Liver (tissue), 9 donors: ENCODE measurements around the gene RREB1. TPM values are rescaled to one million over a fixed set of nuclear protein-coding genes. Genes with fewer than 3 reads are reported as not detected.

ENCODE experiments used
- DNase-seq: peaks from one replicate; pipeline ENCODE4 v3.0.0-alpha.2; 2017; ENCODE audit warnings: low spot score
- H3K27ac ChIP-seq, 2 donors: one replicate each; pipeline ENCODE4 v1.7.0; 2013; ENCODE audit warnings: inconsistent platforms in 2 of 2, low read length in 2 of 2, control low read depth in 1 of 2, low read depth in 1 of 2, mild to moderate bottlenecking in 1 of 2
- H3K27me3 ChIP-seq, 4 donors: one replicate each; pipeline versions ENCODE4 v1.6.1 to v1.7.0; 2013; ENCODE audit warnings: low read length in 3 of 4, inconsistent platforms in 1 of 4, mild to moderate bottlenecking in 1 of 4, moderate library complexity in 1 of 4; ENCODE audit not compliant: control insufficient read depth in 4 of 4, insufficient read depth in 4 of 4
- H3K36me3 ChIP-seq, 4 donors: one replicate each; pipeline versions ENCODE4 v1.6.1 to v1.7.0; 2013; ENCODE audit warnings: low read length in 3 of 4, mild to moderate bottlenecking in 3 of 4, low read depth in 1 of 4, moderate library complexity in 1 of 4; ENCODE audit not compliant: control insufficient read depth in 4 of 4, insufficient read depth in 3 of 4
- H3K4me1 ChIP-seq, 4 donors: one replicate each; pipeline versions ENCODE4 v1.6.1 to v1.7.0; 2013; ENCODE audit warnings: low read length in 3 of 4, mild to moderate bottlenecking in 3 of 4, moderate library complexity in 1 of 4; ENCODE audit not compliant: control insufficient read depth in 4 of 4, insufficient read depth in 4 of 4
- H3K4me3 ChIP-seq, 3 donors: one replicate each; pipeline versions ENCODE4 v1.6.1 to v1.7.0; 2013; ENCODE audit warnings: low read length in 3 of 3, control low read depth in 1 of 3, low read depth in 1 of 3, mild to moderate bottlenecking in 1 of 3
- H3K9ac ChIP-seq, 2 donors: one replicate each; pipeline ENCODE4 v1.7.0; 2013; ENCODE audit warnings: low read length in 2 of 2, mild to moderate bottlenecking in 2 of 2, moderate library complexity in 2 of 2, control low read depth in 1 of 2, low read depth in 1 of 2
- H3K9me3 ChIP-seq, 4 donors: one replicate each; pipeline versions ENCODE4 v1.6.1 to v1.7.0; 2013; ENCODE audit warnings: low read length in 3 of 4; ENCODE audit not compliant: control insufficient read depth in 4 of 4
- EGR1 ChIP-seq, 2 donors: IDR thresholded peaks; 2 replicates each; pipeline ENCODE4 v1.6.1; 2016 to 2018; ENCODE audit warnings: antibody characterized with exemption in 2 of 2, low read depth in 2 of 2
- FOXA1 ChIP-seq: IDR thresholded peaks from 2 replicates; pipeline ENCODE4 v1.6.1; 2016; ENCODE audit warnings: antibody characterized with exemption
- FOXA2 ChIP-seq: IDR thresholded peaks from 2 replicates; pipeline ENCODE4 v1.6.1; 2016; ENCODE audit warnings: antibody characterized with exemption
- GABPA ChIP-seq, 2 donors: IDR thresholded peaks in 1 of 2; conservative IDR thresholded peaks in 1 of 2; 2 replicates each; pipeline ENCODE4 v1.6.1; 2016; ENCODE audit warnings: antibody characterized with exemption in 2 of 2, mild to moderate bottlenecking in 1 of 2, moderate library complexity in 1 of 2
- HNF4A ChIP-seq, 2 donors: conservative IDR thresholded peaks; 2 replicates each; pipeline ENCODE4 v1.6.1; 2016; ENCODE audit warnings: antibody characterized with exemption in 2 of 2, mild to moderate bottlenecking in 2 of 2
- HNF4G ChIP-seq: IDR thresholded peaks from 2 replicates; pipeline ENCODE4 v1.6.1; 2016; ENCODE audit warnings: antibody characterized with exemption
- JUND ChIP-seq, 2 donors: IDR thresholded peaks; 2 replicates each; pipeline ENCODE4 v1.6.1; 2016; ENCODE audit warnings: antibody characterized with exemption in 2 of 2
- NR2F2 ChIP-seq: IDR thresholded peaks from 2 replicates; pipeline ENCODE4 v1.6.1; 2016; ENCODE audit warnings: antibody characterized with exemption
- RAD21 ChIP-seq, 2 donors: IDR thresholded peaks; 2 replicates each; pipeline ENCODE4 v1.6.1; 2016; ENCODE audit warnings: antibody characterized with exemption in 2 of 2, mild to moderate bottlenecking in 2 of 2
- RXRA ChIP-seq, 2 donors: IDR thresholded peaks; 2 replicates each; pipeline ENCODE4 v1.6.1; 2017 to 2018; ENCODE audit warnings: antibody characterized with exemption in 2 of 2, mild to moderate bottlenecking in 1 of 2
- SP1 ChIP-seq: IDR thresholded peaks from 2 replicates; pipeline ENCODE4 v1.6.1; 2018; ENCODE audit warnings: antibody characterized with exemption, mild to moderate bottlenecking
- TAF1 ChIP-seq: conservative IDR thresholded peaks from 2 replicates; pipeline ENCODE4 v1.6.1; 2016; ENCODE audit warnings: antibody characterized with exemption, mild to moderate bottlenecking
- YY1 ChIP-seq: IDR thresholded peaks from 2 replicates; pipeline ENCODE4 v1.6.1; 2016; ENCODE audit warnings: antibody characterized with exemption, mild to moderate bottlenecking
- WGBS: extraction: QIAGEN DNeasy Blood & Tissue Kit; methylation state at CpG from one replicate; pipeline ENCODE4 v1.1.7; 2013; 5-methylcytosine and 5-hydroxymethylcytosine counted together
- polyA plus RNA-seq, 2 donors: library from polyadenylated mRNA; stranded (reverse) in 1 of 2; unstranded in 1 of 2; fragments of 200-250 nt in 1 of 2; fragments of >200 nt in 1 of 2; fragmentation: Nextera tagmentation in 1 of 2; extraction: Ambion mirVana in 1 of 2; gene quantifications; one replicate each; pipeline versions ENCODE4 v1.2.1 to v1.2.3, GENCODE V29; 2013 to 2015
- total RNA-seq, 2 donors: library from RNA; depleted of rRNA; stranded (reverse); fragments of >200 nt; gene quantifications; one replicate each; pipeline ENCODE4 v1.2.3, GENCODE V29; 2014
- TF ChIP-seq, protein P1 (sequence below): IDR thresholded peaks from 2 replicates; pipeline ENCODE4 v1.6.1; 2016; ENCODE audit warnings: antibody characterized with exemption, mild to moderate bottlenecking
- TF ChIP-seq, protein P2 (sequence below): IDR thresholded peaks from 2 replicates; pipeline ENCODE4 v1.6.1; 2016; ENCODE audit warnings: antibody characterized with exemption
- TF ChIP-seq, protein P3 (sequence below): IDR thresholded peaks from 2 replicates; pipeline ENCODE4 v1.6.1; 2016; ENCODE audit warnings: antibody characterized with exemption
- TF ChIP-seq, protein P4 (sequence below): fragments of 150-350 bp; IDR thresholded peaks from 2 replicates; pipeline ENCODE4 v1.5.1; 2017; ENCODE audit warnings: improper control_type of control experiment, low read depth, low read length; ENCODE audit not compliant: missing input control
- TF ChIP-seq, protein P5 (sequence below): IDR thresholded peaks from 2 replicates; pipeline ENCODE4 v1.6.1; 2016; ENCODE audit warnings: antibody characterized with exemption
- donor health status: healthy.
- donor health status: healthy.
- donor health status: healthy.
- donor health status: healthy.
- donor health status: healthy.

The RREB1 gene
- total and polyA plus RNA-seq, 4 donors: 10.1 to 28.9 (median 17.3) TPM

DNA sequence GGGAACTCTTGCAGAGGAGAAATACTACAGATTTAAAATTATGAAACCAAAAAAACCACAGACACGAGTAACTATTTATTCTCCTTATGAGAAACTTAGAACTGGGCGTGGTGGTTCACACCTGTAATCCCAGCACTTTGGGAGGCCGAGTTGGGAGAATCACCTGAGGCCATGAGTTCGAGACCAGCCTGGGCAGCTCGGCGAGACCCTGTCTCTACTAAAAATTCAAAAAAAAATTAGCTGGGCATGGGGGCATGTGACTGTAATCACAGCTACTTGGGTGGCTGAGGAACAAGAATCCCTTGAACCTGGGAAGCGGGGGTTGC is 168.4 kb downstream of the RREB1 start:
- H3K4me3 ChIP-seq: no peak overlapping the region
- H3K9ac ChIP-seq: no peak overlapping the region
- no peaks in the 10 kb centered on the region for H3K36me3 ChIP-seq
- DNase-seq: no peak
- WGBS: 71% methylated on average over 7 of the region's 7 CpGs
- no peaks in the 10 kb centered on the region for H3K9me3 ChIP-seq
- H3K27ac ChIP-seq: no peak overlapping the region
- TF ChIP-seq HNF4G (no peak), FOXA2 (no peak), TAF1 (no peak), HNF4A (conservative IDR thresholded peaks at IDR 0.05) (no peak), RAD21 (IDR thresholded peaks at IDR 0.05) (no peak), RXRA (IDR thresholded peaks at IDR 0.05) (no peak), YY1 (no peak), SP1 (no peak), NR2F2 (no peak), GABPA (IDR thresholded peaks at IDR 0.05 in 1 of 2, conservative IDR thresholded peaks at IDR 0.05 in 1 of 2) (no peak), FOXA1 (no peak), JUND (IDR thresholded peaks at IDR 0.05) (no peak), EGR1 (IDR thresholded peaks at IDR 0.05; ENCODE audit: low read depth in 2 of 2) (no peak)
- TF ChIP-seq, protein P1, sequence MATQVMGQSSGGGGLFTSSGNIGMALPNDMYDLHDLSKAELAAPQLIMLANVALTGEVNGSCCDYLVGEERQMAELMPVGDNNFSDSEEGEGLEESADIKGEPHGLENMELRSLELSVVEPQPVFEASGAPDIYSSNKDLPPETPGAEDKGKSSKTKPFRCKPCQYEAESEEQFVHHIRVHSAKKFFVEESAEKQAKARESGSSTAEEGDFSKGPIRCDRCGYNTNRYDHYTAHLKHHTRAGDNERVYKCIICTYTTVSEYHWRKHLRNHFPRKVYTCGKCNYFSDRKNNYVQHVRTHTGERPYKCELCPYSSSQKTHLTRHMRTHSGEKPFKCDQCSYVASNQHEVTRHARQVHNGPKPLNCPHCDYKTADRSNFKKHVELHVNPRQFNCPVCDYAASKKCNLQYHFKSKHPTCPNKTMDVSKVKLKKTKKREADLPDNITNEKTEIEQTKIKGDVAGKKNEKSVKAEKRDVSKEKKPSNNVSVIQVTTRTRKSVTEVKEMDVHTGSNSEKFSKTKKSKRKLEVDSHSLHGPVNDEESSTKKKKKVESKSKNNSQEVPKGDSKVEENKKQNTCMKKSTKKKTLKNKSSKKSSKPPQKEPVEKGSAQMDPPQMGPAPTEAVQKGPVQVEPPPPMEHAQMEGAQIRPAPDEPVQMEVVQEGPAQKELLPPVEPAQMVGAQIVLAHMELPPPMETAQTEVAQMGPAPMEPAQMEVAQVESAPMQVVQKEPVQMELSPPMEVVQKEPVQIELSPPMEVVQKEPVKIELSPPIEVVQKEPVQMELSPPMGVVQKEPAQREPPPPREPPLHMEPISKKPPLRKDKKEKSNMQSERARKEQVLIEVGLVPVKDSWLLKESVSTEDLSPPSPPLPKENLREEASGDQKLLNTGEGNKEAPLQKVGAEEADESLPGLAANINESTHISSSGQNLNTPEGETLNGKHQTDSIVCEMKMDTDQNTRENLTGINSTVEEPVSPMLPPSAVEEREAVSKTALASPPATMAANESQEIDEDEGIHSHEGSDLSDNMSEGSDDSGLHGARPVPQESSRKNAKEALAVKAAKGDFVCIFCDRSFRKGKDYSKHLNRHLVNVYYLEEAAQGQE: no peak
- TF ChIP-seq, protein P2, sequence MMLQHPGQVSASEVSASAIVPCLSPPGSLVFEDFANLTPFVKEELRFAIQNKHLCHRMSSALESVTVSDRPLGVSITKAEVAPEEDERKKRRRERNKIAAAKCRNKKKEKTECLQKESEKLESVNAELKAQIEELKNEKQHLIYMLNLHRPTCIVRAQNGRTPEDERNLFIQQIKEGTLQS: no peak
- TF ChIP-seq, protein P3, sequence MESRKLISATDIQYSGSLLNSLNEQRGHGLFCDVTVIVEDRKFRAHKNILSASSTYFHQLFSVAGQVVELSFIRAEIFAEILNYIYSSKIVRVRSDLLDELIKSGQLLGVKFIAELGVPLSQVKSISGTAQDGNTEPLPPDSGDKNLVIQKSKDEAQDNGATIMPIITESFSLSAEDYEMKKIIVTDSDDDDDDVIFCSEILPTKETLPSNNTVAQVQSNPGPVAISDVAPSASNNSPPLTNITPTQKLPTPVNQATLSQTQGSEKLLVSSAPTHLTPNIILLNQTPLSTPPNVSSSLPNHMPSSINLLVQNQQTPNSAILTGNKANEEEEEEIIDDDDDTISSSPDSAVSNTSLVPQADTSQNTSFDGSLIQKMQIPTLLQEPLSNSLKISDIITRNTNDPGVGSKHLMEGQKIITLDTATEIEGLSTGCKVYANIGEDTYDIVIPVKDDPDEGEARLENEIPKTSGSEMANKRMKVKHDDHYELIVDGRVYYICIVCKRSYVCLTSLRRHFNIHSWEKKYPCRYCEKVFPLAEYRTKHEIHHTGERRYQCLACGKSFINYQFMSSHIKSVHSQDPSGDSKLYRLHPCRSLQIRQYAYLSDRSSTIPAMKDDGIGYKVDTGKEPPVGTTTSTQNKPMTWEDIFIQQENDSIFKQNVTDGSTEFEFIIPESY: no peak
- TF ChIP-seq, protein P4, sequence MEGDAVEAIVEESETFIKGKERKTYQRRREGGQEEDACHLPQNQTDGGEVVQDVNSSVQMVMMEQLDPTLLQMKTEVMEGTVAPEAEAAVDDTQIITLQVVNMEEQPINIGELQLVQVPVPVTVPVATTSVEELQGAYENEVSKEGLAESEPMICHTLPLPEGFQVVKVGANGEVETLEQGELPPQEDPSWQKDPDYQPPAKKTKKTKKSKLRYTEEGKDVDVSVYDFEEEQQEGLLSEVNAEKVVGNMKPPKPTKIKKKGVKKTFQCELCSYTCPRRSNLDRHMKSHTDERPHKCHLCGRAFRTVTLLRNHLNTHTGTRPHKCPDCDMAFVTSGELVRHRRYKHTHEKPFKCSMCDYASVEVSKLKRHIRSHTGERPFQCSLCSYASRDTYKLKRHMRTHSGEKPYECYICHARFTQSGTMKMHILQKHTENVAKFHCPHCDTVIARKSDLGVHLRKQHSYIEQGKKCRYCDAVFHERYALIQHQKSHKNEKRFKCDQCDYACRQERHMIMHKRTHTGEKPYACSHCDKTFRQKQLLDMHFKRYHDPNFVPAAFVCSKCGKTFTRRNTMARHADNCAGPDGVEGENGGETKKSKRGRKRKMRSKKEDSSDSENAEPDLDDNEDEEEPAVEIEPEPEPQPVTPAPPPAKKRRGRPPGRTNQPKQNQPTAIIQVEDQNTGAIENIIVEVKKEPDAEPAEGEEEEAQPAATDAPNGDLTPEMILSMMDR: no peak
- TF ChIP-seq, protein P5, sequence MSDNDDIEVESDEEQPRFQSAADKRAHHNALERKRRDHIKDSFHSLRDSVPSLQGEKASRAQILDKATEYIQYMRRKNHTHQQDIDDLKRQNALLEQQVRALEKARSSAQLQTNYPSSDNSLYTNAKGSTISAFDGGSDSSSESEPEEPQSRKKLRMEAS: no peak
- H3K4me1 ChIP-seq: peaks cover 2 to 11% (median 8%) of the 10 kb centered on the region in 4 donors
- no peaks in the 10 kb centered on the region for H3K27me3 ChIP-seq
